HG02970 (cell line): ENCODE measurements around the gene ERBB4.

Source experiments
- ATAC-seq: cut with Tn5 transposase; IDR thresholded peaks from one replicate; pipeline ENCODE4 v1.9.1; 2021; ENCODE audit warnings: mild to moderate bottlenecking, moderate library complexity, moderate number of reproducible peaks; ENCODE audit not compliant: unreplicated experiment, low FRiP score

ERBB4 gene

DNA sequence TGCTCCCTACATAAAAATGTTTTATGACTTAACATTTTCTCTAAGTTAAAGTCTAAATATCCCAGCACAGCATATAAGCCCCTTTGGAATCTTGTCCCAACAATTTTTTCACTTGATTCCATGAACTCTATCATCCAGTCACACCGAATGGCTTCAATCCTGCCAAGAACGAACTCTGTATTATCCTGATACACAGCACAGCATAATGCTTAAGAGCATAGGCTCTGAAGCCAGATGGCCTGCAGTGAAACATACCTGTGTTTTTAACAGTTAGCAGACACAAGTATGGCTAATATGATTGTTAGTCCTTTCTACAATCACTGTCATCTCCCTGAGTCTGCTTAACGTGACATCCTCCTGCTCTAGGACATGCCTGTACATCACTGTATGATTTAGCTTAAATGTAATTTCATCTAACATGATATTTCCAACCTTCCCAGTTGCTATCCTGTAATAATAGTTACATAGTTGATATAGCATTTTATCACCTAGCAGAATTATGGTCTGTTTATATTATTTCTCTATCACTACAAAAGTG lies 669.5 kb downstream of the ERBB4 start:
- ATAC-seq: no peak

DNA sequence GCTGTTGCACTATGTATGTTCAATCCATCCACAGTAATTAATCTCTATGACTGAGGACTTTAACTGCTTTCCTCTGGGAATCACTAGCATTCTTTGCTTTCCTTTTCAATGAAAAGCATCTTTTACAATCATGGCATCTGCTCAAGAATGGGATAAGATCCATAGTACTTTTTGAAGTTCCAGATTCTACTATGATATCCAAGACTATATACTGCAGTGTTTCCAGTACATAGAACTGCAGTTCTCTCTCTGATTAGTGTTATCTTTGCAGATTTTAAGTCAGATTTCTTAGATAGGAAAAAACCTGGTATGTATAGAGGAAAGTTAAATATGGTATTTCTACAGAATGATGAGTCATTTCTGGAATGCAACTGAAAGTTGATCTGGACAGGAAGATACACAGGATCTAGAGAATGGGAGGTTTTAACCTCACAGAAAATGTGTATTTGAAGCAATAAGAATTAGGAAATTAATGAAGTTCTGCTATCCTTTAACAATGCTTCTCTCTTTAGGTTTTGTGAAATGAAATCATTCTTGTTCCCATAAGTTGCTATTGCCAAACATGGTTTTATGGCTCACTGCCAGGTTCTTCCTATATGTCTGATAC lies 670.7 kb downstream of the ERBB4 start:
- ATAC-seq: peak; percentile 82

DNA sequence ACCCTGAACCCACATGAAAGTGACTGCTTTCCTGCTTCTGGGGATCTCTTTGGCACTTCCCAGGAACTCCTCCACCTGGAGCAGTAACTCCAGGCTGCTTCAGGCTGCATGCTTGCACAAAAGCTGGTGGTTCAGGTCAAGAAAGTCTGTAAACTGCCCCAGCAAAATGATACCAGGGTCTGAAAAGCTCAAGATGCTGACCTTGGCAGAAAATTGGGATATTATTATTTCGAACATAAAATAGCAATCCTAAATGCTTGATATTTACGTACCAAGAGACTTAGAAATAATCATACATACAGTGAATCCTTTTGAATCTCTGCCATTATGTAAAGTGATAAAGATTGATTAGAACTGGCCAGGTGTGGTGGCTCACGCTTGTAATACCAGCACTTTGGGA lies 674.3 kb downstream of the ERBB4 start:
- ATAC-seq: no peak

GRCh38 chr2:211860224-211860623 lies 678.4 kb downstream of the ERBB4 start:
- ATAC-seq: no peak

GRCh38 chr2:211854832-211855231 lies 683.8 kb downstream of the ERBB4 start:
- no peak for ATAC-seq

- no peak for ATAC-seq
Measured at GRCh38 chr2:211846714-211847113, 691.9 kb downstream of the ERBB4 start.

GRCh38 chr2:211846036-211846400 lies 692.6 kb downstream of the ERBB4 start:
- ATAC-seq: no peak

DNA sequence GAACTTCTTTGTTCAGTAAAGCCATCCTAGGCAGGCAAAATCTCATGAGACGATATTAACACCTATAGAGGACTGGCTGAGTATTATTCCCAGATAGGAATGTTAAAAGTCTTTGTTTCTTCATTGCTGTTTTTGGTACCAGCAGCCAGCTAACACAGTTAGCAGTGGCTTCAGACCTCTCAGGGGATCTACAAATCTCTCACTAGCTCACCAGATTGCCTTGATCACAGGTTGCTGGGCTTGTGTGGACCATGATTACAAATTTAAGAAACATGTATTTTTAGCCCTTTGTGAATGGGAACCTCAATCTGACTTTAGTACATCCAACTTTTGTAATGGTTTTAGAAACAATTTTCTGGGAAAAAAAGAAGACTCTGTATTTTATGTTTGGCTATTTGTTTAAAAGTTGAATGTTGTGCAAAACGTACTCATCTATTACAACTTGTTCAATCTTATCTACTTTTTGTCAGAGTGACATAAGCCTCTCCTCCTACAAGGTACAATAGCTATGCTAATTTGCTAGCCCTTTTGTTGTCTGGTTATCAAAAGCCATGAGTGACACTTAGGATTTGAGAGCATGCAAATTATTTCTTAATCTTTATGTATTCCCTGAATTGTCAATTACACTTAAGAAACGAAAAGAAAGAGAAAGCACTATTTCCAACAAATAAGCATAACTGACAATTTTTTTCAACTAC lies 693.1 kb downstream of the ERBB4 start:
- ATAC-seq: no peak

DNA sequence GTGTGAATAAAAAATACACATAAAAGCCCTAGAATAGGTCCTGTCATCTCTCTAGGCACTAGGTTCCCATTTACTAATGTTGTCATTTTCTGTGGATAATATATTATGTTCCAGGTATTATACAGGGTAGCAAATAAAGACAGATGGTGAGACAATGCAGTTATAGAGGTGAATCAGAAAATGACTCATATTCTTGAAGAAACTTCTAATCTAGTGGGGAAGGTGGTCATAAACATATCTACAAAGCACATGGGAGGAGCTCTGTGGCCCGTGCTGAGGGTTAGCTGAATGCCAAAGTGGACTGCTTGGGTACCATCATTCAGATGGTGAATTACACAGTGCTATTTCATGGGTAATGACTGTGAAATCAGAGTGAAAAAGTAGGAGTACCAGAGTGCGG lies 700.9 kb downstream of the ERBB4 start:
- no peak for ATAC-seq

DNA sequence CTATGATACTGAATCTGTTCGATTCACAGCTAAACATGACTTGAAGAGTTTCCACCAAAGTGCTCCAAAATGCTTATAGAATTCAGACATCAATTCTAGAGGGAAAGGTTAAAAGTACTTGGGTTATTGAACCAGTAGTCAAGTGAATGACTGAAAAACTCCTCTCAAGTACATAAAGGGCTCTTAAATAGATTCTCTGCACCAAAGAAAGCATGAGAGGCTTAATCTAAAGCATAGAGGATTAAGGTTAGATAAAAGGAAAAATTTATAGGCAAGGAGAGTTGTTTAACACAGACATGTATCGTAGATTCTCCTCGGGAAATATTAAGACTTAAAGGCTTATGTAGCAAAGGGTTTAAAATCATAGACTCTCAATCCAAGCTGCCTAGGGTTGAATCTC lies 701.4 kb downstream of the ERBB4 start:
- ATAC-seq: no peak

DNA sequence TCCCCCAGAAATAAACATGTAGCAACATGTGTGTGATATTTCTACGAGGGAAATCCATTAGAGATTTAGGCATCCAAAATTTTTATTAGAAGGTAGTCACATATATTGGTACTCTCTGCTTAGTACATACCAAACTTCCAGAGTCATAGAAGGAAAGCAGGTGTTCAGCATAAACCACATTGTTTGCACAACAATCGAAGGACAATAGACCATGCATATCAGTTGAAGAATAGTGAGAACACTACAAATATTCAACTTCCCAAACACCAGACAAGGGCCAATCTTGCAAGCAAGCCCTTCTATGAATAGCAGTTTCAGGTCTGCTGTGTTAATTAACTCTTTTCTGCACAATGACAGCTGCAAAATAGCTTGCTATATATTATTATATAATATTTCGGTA lies 702.2 kb downstream of the ERBB4 start:
- ATAC-seq: no peak

- no peak for ATAC-seq
Measured at GRCh38 chr2:211835695-211836094, 702.9 kb downstream of the ERBB4 start.

DNA sequence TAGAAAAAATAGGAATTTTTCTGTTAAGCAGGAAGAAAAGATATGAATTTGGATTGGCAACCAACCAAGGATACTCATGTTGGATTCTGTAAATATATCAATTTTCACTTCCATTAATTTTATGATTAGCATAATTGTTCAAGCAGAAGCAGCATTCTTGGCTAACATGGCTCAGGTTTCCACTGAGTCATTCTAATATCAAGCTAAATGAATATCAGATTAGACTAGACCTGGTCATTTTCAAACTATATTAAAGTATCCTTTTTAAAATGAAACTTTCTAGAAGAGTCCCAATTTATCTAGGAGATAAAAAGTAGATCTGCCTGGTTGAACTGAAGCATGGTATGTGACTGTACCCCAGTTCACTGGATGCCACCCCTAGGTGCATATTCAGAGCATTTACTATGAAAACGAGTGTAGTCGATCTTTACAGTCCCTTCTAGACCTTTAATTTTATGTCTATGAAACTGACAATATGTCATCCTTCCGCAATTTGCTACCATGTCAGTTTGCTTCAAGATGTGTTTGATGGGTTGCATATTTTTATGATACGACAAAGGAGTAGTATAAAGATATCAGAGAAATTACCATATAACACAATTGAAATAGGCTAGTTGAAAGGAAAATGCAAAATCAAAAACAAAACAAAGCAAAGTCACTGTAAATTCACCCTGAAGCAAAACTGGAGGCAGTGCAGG lies 704.9 kb downstream of the ERBB4 start:
- ATAC-seq: no peak

DNA sequence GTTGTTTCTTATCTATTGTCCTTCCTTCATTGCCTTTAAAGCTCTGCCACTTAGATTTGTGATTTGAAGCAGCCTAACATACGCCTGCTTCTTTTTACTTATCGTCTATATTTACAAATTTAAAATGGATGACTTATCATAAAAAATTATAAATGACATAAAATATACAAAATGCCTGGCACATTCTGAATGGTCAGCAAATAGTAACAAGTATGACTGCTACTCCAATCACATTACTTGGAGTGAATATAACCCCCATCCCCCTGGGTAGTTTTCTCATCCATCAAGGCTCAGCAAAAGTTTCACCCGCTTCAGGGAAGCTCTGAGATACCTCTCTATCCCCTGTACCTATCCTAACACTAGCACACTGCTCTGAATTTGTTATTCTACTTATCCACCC lies 708.9 kb downstream of the ERBB4 start:
- no peak for ATAC-seq

DNA sequence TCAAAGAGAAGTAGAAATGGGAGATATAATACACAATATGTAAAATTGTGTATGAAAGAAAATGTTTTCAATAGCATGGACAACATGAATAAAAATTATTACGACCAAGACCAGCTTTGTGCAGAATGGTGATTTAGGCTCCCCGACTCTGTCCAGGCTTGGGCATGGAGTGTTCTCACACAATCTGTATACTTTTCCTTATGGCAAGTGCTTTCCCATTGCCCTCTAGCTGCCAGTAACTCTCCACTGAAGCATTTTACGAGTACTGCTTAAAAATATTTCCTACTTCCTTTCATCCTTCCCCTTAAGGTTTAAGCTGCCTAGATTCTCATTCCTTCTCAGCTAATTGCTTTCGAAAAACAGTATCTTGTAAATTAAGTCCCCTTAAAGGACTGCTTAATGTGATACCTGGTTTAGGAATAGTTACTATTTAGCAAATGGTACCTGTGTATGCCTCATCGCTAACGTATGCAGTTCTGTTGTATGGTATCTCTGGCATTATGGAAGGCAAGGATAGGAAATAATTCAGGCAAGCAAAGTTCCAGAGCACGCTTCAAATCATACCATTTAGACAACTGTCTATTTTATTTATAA lies 714.6 kb downstream of the ERBB4 start:
- ATAC-seq: no peak

GRCh38 chr2:211822686-211823335 lies 715.8 kb downstream of the ERBB4 start:
- no peak for ATAC-seq

DNA sequence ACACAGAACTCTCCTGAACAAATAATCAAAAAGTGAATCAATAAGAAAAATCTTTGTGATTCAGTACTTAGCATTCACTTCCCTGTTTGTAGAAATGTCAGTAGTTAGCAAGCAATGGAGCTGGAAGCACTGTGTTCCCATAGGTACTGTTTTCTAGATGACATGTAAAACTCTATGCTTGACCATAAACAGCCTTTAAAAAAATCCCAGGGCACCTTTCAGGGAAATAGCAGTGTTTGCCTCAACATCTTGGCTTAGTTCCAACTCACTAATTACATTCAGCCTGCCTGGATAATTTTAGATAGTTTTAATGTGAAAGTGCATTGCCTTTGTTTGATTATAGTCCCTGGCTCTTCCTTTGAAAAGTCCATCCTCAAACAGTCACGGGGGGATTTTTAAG lies 721.8 kb downstream of the ERBB4 start:
- ATAC-seq: no peak

DNA sequence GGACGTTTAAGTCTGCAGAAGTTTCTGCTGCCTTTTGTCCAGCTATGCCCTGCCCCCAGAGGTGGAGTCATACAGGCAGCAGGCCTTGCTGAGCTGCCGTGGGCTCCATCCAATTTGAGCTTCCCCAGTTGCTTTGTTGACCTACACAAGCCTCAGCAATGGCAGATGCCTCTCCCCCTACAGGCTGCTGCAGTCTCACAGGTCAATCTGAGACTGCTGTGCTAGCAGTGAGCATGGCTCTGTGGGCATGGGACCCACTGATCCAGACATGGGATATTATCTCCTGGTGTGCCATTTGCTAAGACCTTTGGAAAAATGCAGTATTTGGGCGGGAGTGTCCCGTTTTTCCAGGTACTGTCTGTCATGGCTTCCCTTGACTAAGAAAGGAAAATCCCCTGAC lies 726.0 kb downstream of the ERBB4 start:
- ATAC-seq: no peak

- ATAC-seq: no peak
Measured at GRCh38 chr2:211802666-211803065, 735.9 kb downstream of the ERBB4 start.

DNA sequence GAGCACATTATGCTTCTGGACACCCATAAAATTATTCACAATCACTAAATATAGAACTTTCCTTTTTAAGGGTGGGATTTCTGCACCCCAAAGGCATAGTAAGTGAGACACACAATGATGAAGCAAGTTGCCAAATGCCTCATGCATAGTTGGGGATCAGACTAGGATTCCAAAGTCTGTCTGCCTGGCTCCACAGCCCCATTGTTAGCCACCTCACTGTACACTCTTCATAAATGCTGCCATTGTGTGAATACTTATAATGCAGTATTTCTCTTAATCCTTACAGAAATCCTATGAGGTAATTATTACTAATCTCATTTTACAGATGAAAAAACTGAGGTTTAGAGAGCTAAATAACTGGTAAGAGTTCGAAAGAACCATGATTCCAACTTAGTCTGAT lies 738.6 kb downstream of the ERBB4 start:
- no peak for ATAC-seq

- no peak for ATAC-seq
Measured at GRCh38 chr2:211798868-211799267, 739.7 kb downstream of the ERBB4 start.
